ENCODE data around the gene TLE1. TPM values are rescaled to one million over a fixed set of nuclear protein-coding genes. Genes with fewer than 3 reads are reported as not detected.

TLE1 gene
- total RNA-seq, 4 donors from 2014 or later, result 18.7 to 54.5 (median 40.2) TPM

GRCh38 chr9:81676395-81676794 lies 13.0 kb downstream of the TLE1 start:
- no peaks in the 10 kb centered on the region for H3K27me3 ChIP-seq
- no peak overlapping the region for H3K27ac ChIP-seq
- peaks cover 0 to 4% (median 0%) of the 10 kb centered on the region in 4 donors for H3K4me1 ChIP-seq
- peaks cover 0 to 7% (median 0%) of the 10 kb centered on the region in 3 donors for H3K36me3 ChIP-seq
- TF ChIP-seq POLR2A (IDR thresholded peaks at IDR 0.05) (no peak), CTCF (IDR thresholded peaks at IDR 0.05) (no peak)
- no peak overlapping the region for H3K4me3 ChIP-seq
- DNase-seq, result no peak
- no peaks in the 10 kb centered on the region for H3K9me3 ChIP-seq

GRCh38 chr9:81673310-81673709 lies 16.0 kb downstream of the TLE1 start:
- no peaks in the 10 kb centered on the region for H3K27me3 ChIP-seq
- no peak for TF ChIP-seq CTCF (IDR thresholded peaks at IDR 0.05)
- TF ChIP-seq POLR2A (IDR thresholded peaks at IDR 0.05), result no peak
- no peaks in the 10 kb centered on the region for H3K9me3 ChIP-seq
- peaks cover 0 to 18% (median 5%) of the 10 kb centered on the region in 4 donors for H3K4me1 ChIP-seq
- H3K27ac ChIP-seq, result no peak overlapping the region
- no peak for DNase-seq
- peaks cover 0 to 5% (median 0%) of the 10 kb centered on the region in 3 donors for H3K36me3 ChIP-seq
- no peak overlapping the region for H3K4me3 ChIP-seq

GRCh38 chr9:81671880-81672280 lies 17.5 kb downstream of the TLE1 start:
- Histone ChIP-seq H3K36me3 (peaks cover 0 to 5% (median 0%) of the 10 kb centered on the region in 3 donors), H3K4me1 (peaks cover 0 to 18% (median 5%) of the 10 kb centered on the region in 4 donors), H3K27ac (peak overlapping the region in 1 of 4 donors; percentile 22), H3K9me3 (no peaks in the 10 kb centered on the region), H3K4me3 (no peak overlapping the region), H3K27me3 (no peaks in the 10 kb centered on the region)
- no peak for TF ChIP-seq POLR2A (IDR thresholded peaks at IDR 0.05)
- TF ChIP-seq CTCF (IDR thresholded peaks at IDR 0.05), result no peak
- DNase-seq, result peak in 1 of 3 donors; percentile 73

- Histone ChIP-seq H3K4me1 (peaks cover 0 to 21% (median 9%) of the 10 kb centered on the region in 4 donors), H3K27ac (no peak overlapping the region), H3K27me3 (no peaks in the 10 kb centered on the region), H3K4me3 (no peak overlapping the region), H3K36me3 (peaks cover 0 to 5% (median 0%) of the 10 kb centered on the region in 3 donors), H3K9me3 (no peaks in the 10 kb centered on the region)
- TF ChIP-seq POLR2A (IDR thresholded peaks at IDR 0.05) (no peak), CTCF (IDR thresholded peaks at IDR 0.05) (no peak)
- no peak for DNase-seq
These were observed 19.5 kb downstream of the TLE1 start for GRCh38 chr9:81669866-81670265.

GRCh38 chr9:81669041-81669651 lies 20.2 kb downstream of the TLE1 start:
- peak in 1 of 3 donors; percentile 60 for DNase-seq
- H3K27ac ChIP-seq, result no peak overlapping the region
- peaks cover 0 to 21% (median 9%) of the 10 kb centered on the region in 4 donors for H3K4me1 ChIP-seq
- no peaks in the 10 kb centered on the region for H3K9me3 ChIP-seq
- H3K27me3 ChIP-seq, result no peaks in the 10 kb centered on the region
- TF ChIP-seq POLR2A (IDR thresholded peaks at IDR 0.05), result no peak
- no peak for TF ChIP-seq CTCF (IDR thresholded peaks at IDR 0.05)
- H3K4me3 ChIP-seq, result no peak overlapping the region
- H3K36me3 ChIP-seq, result peaks cover 0 to 5% (median 0%) of the 10 kb centered on the region in 3 donors

Data from Peyer's patch (tissue), 4 donors.